ENCODE results near the gene ZNF658. TPM values are rescaled to one million over a fixed set of nuclear protein-coding genes. Genes with fewer than 3 reads are reported as not detected.

ZNF658 gene
- total RNA-seq, 4 donors from 2014 or later: 0.84 to 5.2 (median 2.4) TPM

Small RNA genes within 50 kb of the gene (small RNA-seq; reads per million reads assigned to genes)
- not detected for gene AL353770.2

Other genes starting within 250 kb of the ZNF658 start
- not detected for gene SPATA31A3, start 91.8 kb downstream of the ZNF658 start, total RNA-seq

Measured in omental fat pad (tissue), 4 donors.